Activated CD4-positive, alpha-beta T cell treated with anti-CD3 and anti-CD28 coated beads, Interleukin-2, amount 10 ng/mL, durations not matched to agents 7 days and 5 days (primary cell): Measurements from ENCODE around the gene MFSD1. TPM values are rescaled to one million over a fixed set of nuclear protein-coding genes. Genes with fewer than 3 reads are reported as not detected.

Source experiments
- CTCF ChIA-PET: fragments of 350-600 bp; sonication (Branson Sonifier 250); formaldehyde crosslinking; loops from one replicate; lab custom pipeline; 2021; ENCODE audit warnings: antibody characterized with exemption; lab: Charles Lee
- POLR2A ChIA-PET: fragments of 350-600 bp; sonication (Branson Sonifier 250); formaldehyde crosslinking; loops from one replicate; lab custom pipeline; 2021; ENCODE audit warnings: antibody characterized with exemption; lab: Charles Lee
- DNase-seq: peaks from one replicate; pipeline ENCODE4 v3.0.0-alpha.2; 2020
- H3K27ac Mint-ChIP-seq: one replicate; pipeline ENCODE4 v1.8.0; 2021; ENCODE audit warnings: mild to moderate bottlenecking, moderate library complexity, mixed read lengths
- H3K27me3 Mint-ChIP-seq: one replicate; pipeline ENCODE4 v1.8.0; 2021; ENCODE audit warnings: mixed read lengths
- H3K36me3 Mint-ChIP-seq: one replicate; pipeline ENCODE4 v1.8.0; 2021; ENCODE audit warnings: low read depth, mixed read lengths
- H3K4me1 Mint-ChIP-seq: one replicate; pipeline ENCODE4 v1.8.0; 2021; ENCODE audit warnings: mixed read lengths
- H3K4me3 Mint-ChIP-seq: one replicate; pipeline ENCODE4 v1.8.0; 2021; ENCODE audit warnings: mild to moderate bottlenecking, moderate library complexity, mixed read lengths
- H3K9me3 Mint-ChIP-seq: one replicate; pipeline ENCODE4 v1.8.0; 2021; ENCODE audit warnings: mixed read lengths
- total RNA-seq, 2 experiments: library from RNA; stranded (reverse); gene quantifications; one replicate each; pipeline ENCODE4 v1.2.3, GENCODE V29; 2021

The MFSD1 gene
- total RNA-seq, 2 experiments from 2014 or later = 25.1 to 30.5 TPM

DNA sequence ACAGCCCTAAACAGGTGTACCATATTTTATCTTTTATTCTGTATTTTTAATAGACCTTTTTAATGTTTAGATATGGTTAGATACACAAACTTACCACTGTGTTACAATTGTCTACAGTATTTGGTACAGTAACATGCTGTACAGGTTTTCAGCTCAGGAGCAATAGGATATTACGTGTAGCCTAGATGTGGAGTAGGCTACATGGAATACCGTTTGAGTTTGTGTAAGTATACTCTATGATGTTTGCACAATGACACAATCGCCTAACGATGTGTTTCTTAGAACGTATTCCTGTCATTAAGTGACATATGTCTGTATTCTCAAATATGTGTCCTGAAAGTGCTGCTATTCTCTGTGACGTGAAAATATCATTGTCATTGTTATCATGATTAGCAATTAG lies 62.6 kb downstream of the MFSD1 start:
- Mint-ChIP-seq H3K4me1 (no peaks in the 10 kb centered on the region), H3K27ac (no peak overlapping the region), H3K36me3 (no peaks in the 10 kb centered on the region), H3K27me3 (no peaks in the 10 kb centered on the region), H3K4me3 (no peak overlapping the region), H3K9me3 (no peaks in the 10 kb centered on the region)
- POLR2A ChIA-PET = no interaction called here
- DNase-seq = no peak
- CTCF ChIA-PET = interaction anchor here (0.6 kb wide), 1 partner anchor 1164 kb away, joined by 3 read pairs; no protein-coding TSS in a partner anchor

DNA sequence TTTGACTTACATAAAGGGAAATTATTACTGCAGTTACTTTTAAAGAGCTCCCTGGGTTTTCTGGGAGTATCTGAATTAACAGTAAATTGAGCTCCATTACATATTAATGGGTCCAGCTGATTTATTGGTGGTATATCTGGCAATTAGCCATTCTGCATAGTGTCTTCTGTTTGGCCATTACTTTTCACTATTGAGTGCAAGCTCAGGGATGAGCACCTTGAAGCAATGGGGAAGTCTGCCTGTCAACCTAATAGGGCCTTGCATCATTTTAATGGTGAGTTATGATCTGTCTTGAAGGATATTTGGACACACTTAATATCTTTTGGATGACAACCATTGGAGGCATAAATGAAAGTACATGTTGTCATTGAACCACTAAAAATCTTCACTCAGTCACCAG lies 73.8 kb downstream of the MFSD1 start:
- Mint-ChIP-seq H3K27ac (no peak overlapping the region), H3K36me3 (no peaks in the 10 kb centered on the region), H3K4me3 (no peak overlapping the region), H3K4me1 (no peaks in the 10 kb centered on the region), H3K27me3 (no peaks in the 10 kb centered on the region), H3K9me3 (no peaks in the 10 kb centered on the region)
- POLR2A ChIA-PET = no interaction called here
- DNase-seq = no peak
- CTCF ChIA-PET = interaction anchor here (1.6 kb wide), 1 partner anchor 17 kb away, joined by 4 read pairs; no protein-coding TSS in a partner anchor

Other genes starting within 250 kb of the MFSD1 start
- under 1 TPM; 0.79 to 0.87 TPM for gene MLF1, start 230.9 kb upstream of the MFSD1 start, total RNA-seq
- gene GFM1, start 157.5 kb upstream of the MFSD1 start, total RNA-seq = 10 to 100 TPM; 38.1 to 40.7 TPM
- 10 to 100 TPM in 1 of 2 experiments, 1 to 10 TPM in 1; 9.3 to 11.5 TPM for gene LXN, start 129.4 kb upstream of the MFSD1 start, total RNA-seq
- gene RARRES1, start 69.6 kb upstream of the MFSD1 start, total RNA-seq = not detected